Choroid plexus epithelial cell (primary cell): ENCODE results near the gene FOXRED1.

Experiments
- DNase-seq: peaks from one replicate; pipeline ENCODE4 v3.0.0-alpha.2; 2010; ENCODE audit warnings: low read depth
- H3K4me3 ChIP-seq: 2 replicates; pipeline ENCODE4 v1.5.1; 2011; ENCODE audit warnings: low read depth, mild to moderate bottlenecking, control low read depth, low read length, moderate library complexity
- CTCF ChIP-seq: conservative IDR thresholded peaks from 2 replicates; pipeline ENCODE4 v1.5.1; 2011; ENCODE audit warnings: low read depth, mild to moderate bottlenecking, control low read depth, inconsistent platforms, low read length, moderate library complexity

Gene FOXRED1

DNA sequence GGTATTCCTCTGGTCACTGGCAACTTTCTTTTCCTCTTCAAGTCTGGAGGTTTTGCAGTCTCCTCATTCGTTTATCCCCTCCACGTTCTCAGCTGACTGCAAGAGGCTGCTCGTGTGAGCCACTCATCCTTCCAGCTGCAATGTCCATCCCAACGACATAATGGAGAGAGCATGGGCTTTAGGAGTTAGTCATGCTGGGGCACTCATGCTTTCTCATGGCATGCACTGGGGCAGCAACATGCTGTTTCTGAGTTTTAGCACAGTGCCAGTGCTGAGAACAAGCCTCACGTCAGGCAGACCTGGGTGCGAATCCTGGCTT lies 42.0 kb downstream of the FOXRED1 start:
- no peak overlapping the region for H3K4me3 ChIP-seq
- no peak for TF ChIP-seq CTCF
- DNase-seq, result no peak

- DNase-seq, result no peak
- no peak overlapping the region for H3K4me3 ChIP-seq
- TF ChIP-seq CTCF, result no peak
Measured at GRCh38 chr11:126311401-126312291, 42.7 kb downstream of the FOXRED1 start.

DNA sequence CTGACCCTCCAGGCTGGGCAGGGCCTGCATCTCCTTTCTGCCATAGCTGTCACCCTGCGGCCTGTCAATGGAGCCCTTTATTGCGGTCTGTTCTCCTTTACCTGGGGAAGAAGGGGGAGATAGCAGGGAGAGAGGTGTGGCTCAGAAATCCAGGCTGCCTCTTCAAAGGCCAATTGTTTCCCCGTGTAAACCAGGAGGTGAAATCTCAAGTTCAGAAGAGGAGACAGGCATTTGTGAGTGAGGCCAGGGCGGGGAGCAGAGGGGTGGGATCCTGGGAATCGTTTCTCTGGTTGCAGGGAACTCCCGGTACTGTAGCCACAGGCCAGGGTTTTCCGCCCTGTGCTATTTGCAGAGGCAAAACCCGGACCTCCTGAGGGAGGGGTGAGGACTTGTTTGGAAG lies 44.0 kb downstream of the FOXRED1 start:
- H3K4me3 ChIP-seq, result no peak overlapping the region
- DNase-seq, result no peak
- no peak for TF ChIP-seq CTCF

DNA sequence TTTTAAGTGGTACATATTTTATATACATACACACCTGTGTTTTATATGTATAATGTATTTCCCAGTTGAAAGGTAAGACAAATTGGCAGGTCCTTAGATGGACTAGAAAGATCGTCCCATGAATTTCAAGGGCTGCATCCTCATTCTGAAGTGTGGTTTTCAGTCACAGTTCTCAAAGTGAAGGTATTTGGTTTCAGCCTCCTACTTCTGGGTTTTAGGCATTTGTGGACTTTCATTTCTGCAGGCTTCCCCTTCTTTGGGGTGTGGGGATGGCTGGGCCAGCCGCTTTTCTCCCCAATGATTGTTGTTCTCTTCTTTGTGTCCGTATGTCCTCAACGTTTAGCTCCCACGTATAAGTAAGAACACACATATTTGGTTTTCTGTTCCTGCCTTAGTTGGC lies 44.9 kb downstream of the FOXRED1 start:
- no peak overlapping the region for H3K4me3 ChIP-seq
- no peak for DNase-seq
- no peak for TF ChIP-seq CTCF

DNA sequence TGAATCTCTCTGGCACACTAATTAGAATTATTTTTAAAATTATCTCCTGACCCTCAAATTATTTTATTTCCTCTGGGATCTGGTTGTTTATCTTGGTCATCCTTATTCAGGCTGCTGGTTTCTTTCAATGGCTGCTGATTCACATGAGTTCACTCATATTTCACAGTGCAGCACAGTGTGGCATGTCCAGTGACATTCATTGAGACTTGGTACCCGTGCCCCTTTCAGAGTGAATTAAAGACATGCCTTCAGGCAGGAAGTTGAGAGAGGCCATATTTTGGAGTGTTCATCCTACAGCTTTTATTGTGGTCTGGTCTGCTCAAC lies 48.4 kb downstream of the FOXRED1 start:
- DNase-seq, result no peak
- no peak for TF ChIP-seq CTCF
- H3K4me3 ChIP-seq, result no peak overlapping the region

- DNase-seq, result peak; percentile 87
- TF ChIP-seq CTCF, result no peak
- peak overlapping the region; percentile 21 for H3K4me3 ChIP-seq
Measured at GRCh38 chr11:126317756-126318573, 49.0 kb downstream of the FOXRED1 start.
